ENCODE results near the gene TMEM200A.

Gene TMEM200A

GRCh38 chr6:130369831-130370230 lies 4.0 kb downstream of the TMEM200A start:
- Histone ChIP-seq H3K27me3 (ENCODE audit: insufficient read depth, low read depth, severe bottlenecking) (peaks cover 7% of the 10 kb centered on the region), H3K9me3 (ENCODE audit: severe bottlenecking) (no peaks in the 10 kb centered on the region)

GRCh38 chr6:130371921-130372420 lies 6.2 kb downstream of the TMEM200A start:
- no peak for DNase-seq
- H3K4me3 ChIP-seq (ENCODE audit: low read depth, low read length), result peak overlapping the region; percentile 8; the same call in 1 of the 2 replicates
- no peaks in the 10 kb centered on the region for H3K9me3 ChIP-seq (ENCODE audit: severe bottlenecking)
- TF ChIP-seq CTCF (IDR thresholded peaks at IDR 0.05; ENCODE audit: low read depth, low read length), result no peak
- H3K36me3 ChIP-seq, result no peaks in the 10 kb centered on the region
- H3K27ac ChIP-seq, result no peak overlapping the region
- peaks cover under 1% of the 10 kb centered on the region for H3K27me3 ChIP-seq (ENCODE audit: insufficient read depth, low read depth, severe bottlenecking)

More at GRCh38 chr6:130369831-130370230, 4.0 kb downstream of the TMEM200A start:
- no peak for TF ChIP-seq CTCF (IDR thresholded peaks at IDR 0.05; ENCODE audit: low read depth, low read length)
- H3K27ac ChIP-seq, result no peak overlapping the region
- no peaks in the 10 kb centered on the region for H3K36me3 ChIP-seq
- H3K4me3 ChIP-seq (ENCODE audit: low read depth, low read length), result no peak overlapping the region
- DNase-seq, result no peak

- no peak overlapping the region for H3K4me3 ChIP-seq (ENCODE audit: low read depth, low read length)
- no peak for TF ChIP-seq CTCF (IDR thresholded peaks at IDR 0.05; ENCODE audit: low read depth, low read length)
- no peak for DNase-seq
- no peaks in the 10 kb centered on the region for H3K36me3 ChIP-seq
- H3K27ac ChIP-seq, result no peak overlapping the region
- no peaks in the 10 kb centered on the region for H3K9me3 ChIP-seq (ENCODE audit: severe bottlenecking)
- H3K27me3 ChIP-seq (ENCODE audit: insufficient read depth, low read depth, severe bottlenecking), result no peaks in the 10 kb centered on the region
These were observed 7.0 kb downstream of the TMEM200A start for GRCh38 chr6:130372786-130373185.

GRCh38 chr6:130373992-130374391 lies 8.2 kb downstream of the TMEM200A start:
- DNase-seq, result no peak
- Histone ChIP-seq H3K4me3 (ENCODE audit: low read depth, low read length) (no peak overlapping the region), H3K36me3 (no peaks in the 10 kb centered on the region), H3K27ac (no peak overlapping the region), H3K27me3 (ENCODE audit: insufficient read depth, low read depth, severe bottlenecking) (no peaks in the 10 kb centered on the region), H3K9me3 (ENCODE audit: severe bottlenecking) (no peaks in the 10 kb centered on the region)
- no peak for TF ChIP-seq CTCF (IDR thresholded peaks at IDR 0.05; ENCODE audit: low read depth, low read length)

- DNase-seq, result no peak
- H3K27ac ChIP-seq, result no peak overlapping the region
- no peak for TF ChIP-seq CTCF (IDR thresholded peaks at IDR 0.05; ENCODE audit: low read depth, low read length)
These were observed 11.1 kb downstream of the TMEM200A start for GRCh38 chr6:130376936-130377335.

GRCh38 chr6:130377371-130377770 lies 11.6 kb downstream of the TMEM200A start:
- Histone ChIP-seq H3K4me3 (ENCODE audit: low read depth, low read length) (no peak overlapping the region), H3K27me3 (ENCODE audit: insufficient read depth, low read depth, severe bottlenecking) (no peaks in the 10 kb centered on the region), H3K9me3 (ENCODE audit: severe bottlenecking) (no peaks in the 10 kb centered on the region), H3K36me3 (no peaks in the 10 kb centered on the region), H3K27ac (no peak overlapping the region)
- TF ChIP-seq CTCF (IDR thresholded peaks at IDR 0.05; ENCODE audit: low read depth, low read length), result no peak
- DNase-seq, result no peak

More at GRCh38 chr6:130376936-130377335, 11.1 kb downstream of the TMEM200A start:
- Histone ChIP-seq H3K36me3 (no peaks in the 10 kb centered on the region), H3K27me3 (ENCODE audit: insufficient read depth, low read depth, severe bottlenecking) (no peaks in the 10 kb centered on the region), H3K9me3 (ENCODE audit: severe bottlenecking) (no peaks in the 10 kb centered on the region), H3K4me3 (ENCODE audit: low read depth, low read length) (no peak overlapping the region)

All from WERI-Rb-1 (cell line).